ENCODE data around the gene HEY2.
"Not testable (repeated sequence)": the region's sequence is repeated elsewhere in the genome, so short reads cannot be mapped to it uniquely, and the experiment has no call there.

Gene HEY2

DNA sequence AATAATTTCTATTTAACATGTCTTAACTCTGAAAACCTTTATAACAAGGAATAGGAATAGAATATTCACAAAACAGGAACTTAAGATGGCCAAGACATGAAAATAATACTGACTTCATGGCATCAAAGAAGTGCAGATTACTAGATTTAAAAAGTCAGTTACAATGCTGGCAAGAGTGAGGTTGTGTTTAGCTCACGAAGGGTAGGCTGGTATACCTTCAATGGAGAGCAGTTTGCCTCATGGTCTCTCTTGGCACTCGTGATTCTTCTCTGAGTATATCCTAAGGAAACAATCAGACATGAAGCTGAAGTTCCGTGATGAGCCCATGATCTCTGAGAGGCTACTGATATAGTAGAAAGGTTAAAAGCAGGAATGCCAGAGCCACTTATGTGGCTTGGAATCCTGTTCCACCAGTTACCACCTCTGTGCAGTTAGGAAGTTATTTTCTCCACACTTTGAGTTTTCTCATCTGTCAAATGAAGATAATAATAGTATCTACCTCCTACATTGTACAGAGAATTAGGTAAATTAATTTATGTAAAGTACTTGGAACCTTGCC, 48.5 kb downstream of the HEY2 start:
- no peak for FAIRE-seq

DNA sequence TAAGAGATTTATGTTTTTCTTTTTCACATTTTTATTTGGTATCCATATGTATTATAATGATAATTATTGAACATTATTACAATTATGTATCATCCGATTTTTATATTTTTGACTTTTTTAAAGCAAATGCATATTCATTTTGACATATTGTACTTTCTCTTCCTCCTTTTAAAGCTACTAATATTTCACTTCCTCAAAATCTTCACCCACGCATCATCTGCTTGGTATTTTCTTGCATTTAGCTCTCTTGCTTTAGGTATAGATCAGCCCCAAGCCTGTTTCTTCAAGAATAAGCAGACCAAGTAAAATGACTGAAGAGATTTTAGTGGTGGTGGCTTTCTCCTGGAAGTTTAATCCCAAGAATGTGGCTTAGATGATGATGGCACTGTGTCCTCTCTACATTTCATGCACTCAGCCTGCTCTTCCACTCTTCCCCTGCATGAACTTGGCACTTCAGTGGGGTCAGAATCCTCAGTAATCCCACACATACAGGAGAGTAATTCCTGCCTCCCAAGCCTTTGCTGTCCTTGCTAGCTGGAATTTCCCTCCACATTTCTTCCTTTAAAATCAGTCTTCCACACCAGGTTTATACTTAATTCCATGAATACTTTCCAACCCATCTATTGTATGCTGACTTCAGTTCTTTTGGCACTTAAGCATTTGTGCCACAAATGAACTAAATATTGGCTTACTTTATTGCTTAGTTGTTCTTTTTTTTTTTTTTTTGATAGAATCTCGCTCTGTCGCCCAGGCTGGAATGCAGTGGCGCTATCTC, 49.5 kb downstream of the HEY2 start:
- no peak for FAIRE-seq

DNA sequence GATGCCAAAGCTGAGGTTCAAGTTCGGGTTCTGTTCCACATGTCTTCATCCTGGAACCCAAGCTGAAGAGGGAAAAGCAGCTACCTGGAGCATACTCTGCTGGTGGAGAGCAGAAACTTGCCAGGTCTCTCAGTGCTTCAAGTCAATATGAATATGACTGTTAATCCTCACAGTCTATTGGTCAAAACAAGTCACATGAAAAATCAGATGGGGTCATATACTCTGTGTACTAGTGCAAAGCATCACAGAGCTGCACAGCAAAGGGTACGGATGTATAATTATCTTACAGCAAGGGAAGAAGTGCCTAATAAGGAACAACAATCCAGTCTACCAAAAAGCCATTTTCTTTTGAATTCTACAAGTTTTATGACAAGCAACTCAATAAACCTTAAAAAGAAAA, 53.0 kb downstream of the HEY2 start:
- no peak for FAIRE-seq

DNA sequence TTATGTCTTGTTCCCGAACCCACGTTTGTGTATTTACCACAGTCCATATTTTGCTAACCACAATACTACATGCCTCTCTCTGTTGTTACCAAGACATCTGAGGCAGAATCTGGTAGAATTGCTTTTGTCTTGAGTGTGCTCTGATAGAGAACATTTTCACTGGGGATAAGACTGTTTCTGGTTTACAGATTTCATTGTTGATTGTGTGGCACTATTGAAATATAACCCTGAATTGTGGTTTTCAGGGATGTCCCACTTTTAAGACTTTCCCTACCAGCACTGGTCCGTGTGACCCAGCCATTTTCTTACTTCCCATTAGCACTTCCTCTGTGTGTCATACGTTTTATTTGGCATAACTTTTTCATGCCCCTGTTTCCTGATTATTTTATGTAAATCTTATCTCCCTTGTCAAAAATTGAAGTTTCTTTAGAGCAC, 53.5 kb downstream of the HEY2 start:
- FAIRE-seq = no peak

DNA sequence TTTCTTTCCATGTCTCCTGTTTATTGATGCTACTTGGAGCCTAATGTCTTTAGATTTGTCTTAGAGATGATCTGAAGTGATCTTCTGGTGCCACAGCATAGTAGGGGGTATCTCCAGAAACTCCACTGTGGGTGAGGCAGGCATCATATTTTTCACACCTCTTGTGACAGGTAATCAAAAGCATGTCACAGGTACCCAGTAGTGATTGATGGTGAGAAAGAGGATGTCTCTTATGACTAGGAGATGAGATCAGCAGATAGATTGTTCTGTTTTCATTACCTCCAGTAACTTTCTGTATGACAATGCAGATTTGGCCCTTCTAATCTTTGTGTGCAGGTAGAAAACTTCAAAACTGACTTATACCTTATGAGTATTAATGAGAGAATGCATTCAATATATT, 54.8 kb downstream of the HEY2 start:
- no peak for FAIRE-seq

DNA sequence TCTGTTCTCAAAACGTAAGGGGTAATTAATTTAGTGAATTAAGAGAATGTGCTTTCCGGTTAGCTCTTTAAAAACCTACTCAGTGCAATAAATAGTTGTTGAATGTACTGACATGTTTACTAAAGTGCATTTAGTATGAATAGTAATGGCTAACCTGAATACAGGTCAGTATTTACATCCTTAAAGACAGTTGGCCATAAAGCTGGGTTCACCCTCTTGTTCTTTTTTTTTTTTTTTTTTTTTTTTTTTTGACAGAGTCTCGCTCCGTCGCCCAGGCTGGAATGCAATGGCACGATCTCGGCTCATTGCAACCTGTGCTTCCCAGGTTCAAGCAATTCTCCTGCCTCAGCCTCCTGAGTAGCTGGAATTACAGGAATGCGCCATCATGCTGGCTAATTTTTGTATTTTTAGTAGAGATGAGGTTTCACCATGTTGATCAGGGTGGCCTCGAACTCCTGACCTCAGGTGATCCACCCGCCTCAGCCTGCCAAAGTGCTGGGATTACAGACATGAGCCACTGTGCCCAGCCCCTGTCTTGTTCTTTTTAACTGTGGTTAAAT, 55.5 kb downstream of the HEY2 start:
- not testable (repeated sequence) for FAIRE-seq

DNA sequence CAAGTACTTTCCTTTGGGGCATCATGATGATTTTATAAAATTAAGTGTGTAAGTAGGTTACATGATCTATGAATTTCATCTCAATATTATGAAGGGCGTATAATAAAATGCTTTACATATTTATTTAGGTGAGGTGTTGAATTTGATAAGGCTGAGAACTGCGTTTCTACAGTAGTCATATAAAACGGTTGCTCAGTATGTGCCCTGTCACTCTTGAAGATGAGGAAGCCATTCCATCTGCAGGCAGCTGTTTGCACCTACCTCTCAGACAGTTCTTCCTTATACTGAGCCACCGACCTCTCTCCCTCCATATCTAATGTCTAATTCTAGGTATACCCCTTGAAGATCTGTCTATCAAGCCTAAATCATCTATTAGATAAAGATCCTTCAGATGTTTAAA, 57.4 kb downstream of the HEY2 start:
- FAIRE-seq = no peak

DNA sequence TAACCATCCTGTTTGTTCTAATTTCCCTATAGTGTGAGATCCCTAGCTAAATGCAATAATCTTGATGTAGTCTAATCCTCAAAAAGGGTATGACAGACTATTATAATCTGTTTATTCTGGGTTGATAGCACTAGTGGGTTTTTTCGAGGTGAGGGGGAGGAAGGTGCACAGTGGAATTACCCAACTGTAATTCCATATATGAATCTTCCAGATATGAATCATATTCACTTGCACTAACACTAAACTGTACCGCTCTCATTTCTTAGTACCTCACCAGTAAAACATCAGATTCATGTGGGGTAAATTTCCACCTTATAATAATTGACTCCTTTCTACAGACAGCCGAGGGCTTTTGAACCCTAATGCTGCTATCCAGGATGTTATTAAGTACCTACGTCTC, 57.9 kb downstream of the HEY2 start:
- FAIRE-seq = no peak

DNA sequence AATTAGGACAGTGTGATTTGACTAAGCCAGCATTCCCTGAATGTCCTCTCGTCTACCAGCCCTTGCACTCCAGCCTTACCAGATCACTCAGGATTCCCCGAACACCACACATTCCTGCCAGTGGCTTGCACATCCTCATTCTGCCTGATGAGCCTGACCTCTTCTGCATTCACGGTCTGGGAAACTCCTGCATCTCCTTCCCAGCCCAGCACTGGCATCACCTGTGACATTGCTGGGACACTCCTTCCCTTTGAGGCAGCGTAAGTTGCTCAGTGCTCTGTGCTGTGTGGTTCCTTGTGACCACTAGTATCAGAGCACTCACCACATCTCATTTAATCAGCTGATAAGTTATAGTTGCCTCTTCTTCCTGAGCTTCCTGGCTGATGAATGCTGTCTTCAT, 58.6 kb downstream of the HEY2 start:
- FAIRE-seq = no peak

DNA sequence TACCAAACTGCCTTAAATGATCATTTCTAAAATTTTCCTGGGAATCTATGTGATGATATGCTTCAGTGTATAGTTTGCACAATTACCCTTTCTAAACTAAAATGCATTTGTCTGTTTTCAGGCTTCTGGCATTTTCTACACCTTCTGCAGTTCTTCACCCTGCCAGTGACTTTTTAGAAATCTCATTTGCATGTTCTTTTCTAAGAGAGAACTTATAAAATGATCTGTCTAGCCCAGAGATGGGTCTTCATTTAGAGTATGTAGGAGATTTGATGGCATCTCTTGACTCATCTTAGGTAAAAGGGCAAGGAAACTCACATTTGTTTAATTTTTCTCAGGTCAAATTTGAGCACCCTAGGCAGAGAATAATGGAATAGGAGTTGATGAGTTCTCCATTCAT, 59.2 kb downstream of the HEY2 start:
- FAIRE-seq = no peak

DNA sequence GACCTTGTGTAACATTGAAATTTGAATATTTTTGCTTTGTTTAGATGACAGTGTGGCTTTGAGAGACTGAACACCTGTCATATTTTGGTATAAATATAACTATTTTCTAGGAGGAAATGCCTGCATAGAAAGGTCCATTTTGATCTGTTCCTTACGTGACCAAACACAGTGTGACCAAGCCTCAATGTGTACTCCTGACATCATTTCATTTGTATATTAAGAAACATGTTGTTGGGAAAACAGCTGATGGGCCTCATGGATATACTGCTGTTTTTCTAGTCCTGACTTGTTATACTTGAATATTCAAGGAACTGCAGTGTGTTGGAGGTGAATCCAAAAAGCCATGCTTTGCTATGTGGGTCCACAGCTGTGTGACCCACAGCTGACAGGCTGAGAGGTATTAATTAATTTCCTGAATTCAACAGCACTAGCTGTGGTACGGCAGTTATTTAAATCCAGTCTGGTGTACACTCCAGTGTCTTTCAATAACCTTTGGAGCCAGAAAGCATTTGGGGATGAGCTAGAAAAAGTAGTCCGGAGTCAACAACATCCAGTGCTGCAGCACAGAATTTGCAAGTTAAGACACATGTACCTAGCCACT, 60.2 kb downstream of the HEY2 start:
- FAIRE-seq = no peak

DNA sequence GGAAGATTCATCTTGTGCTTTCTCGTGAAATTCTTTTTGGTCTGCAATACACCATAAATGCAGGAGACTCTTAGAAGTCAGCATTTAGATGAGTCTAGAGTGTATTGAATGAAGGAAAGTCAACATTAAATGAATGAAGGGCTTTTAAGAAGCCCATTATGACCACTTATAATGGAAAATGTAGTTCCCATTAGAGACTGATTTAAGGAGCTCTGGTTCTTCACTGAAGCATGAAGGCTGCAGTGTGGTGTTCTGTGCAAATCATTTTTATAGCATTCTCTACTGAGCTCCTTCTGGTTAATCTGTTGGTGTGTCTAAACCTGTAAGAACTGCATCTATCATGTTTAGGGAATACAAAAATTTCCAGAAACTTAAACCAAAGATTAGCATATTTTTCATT, 61.0 kb downstream of the HEY2 start:
- no peak for FAIRE-seq
